Uterus (tissue), 2 donors: ENCODE measurements around the gene GRAMD2B.

ENCODE experiments used
- CTCF ChIP-seq, 4 experiments: fragments of 200-600 bp in 2 of 4; fragments of 450-650 bp in 2 of 4; sonication (generic) in 2 of 4; IDR thresholded peaks; one replicate each; pipeline ENCODE4 v1.5.1; 2016 to 2019; ENCODE audit warnings: antibody characterized with exemption in 4 of 4, mild to moderate bottlenecking in 2 of 4, moderate library complexity in 1 of 4
- POLR2A ChIP-seq, 2 donors: fragments of 450-650 bp; IDR thresholded peaks; one replicate each; pipeline ENCODE4 v1.6.1; 2016; ENCODE audit warnings: antibody characterized with exemption in 2 of 2, mild to moderate bottlenecking in 1 of 2, moderate library complexity in 1 of 2

- no peak for TF ChIP-seq CTCF (IDR thresholded peaks at IDR 0.05)
- no peak for TF ChIP-seq POLR2A (IDR thresholded peaks at IDR 0.05)
Measured at GRCh38 chr5:126446498-126447224, 23.5 kb downstream of the GRAMD2B start.
